Smooth muscle cell (in vitro differentiated cells): Measurements from ENCODE around the gene MZT1. TPM values are rescaled to one million over a fixed set of nuclear protein-coding genes. Genes with fewer than 3 reads are reported as not detected.
A peak's percentile ranks its signal among the peaks of the same experiment; 100 is the strongest.

ENCODE experiments used
- DNase-seq: peaks from one replicate; lab custom pipeline; 2025; ENCODE audit not compliant: unreplicated experiment; lab: John Stamatoyannopoulos, UW
- H2AFZ ChIP-seq: fragments of 200-600 bp; sonication (generic); 2 replicates; pipeline ENCODE4 v1.6.0; 2016; ENCODE audit warnings: antibody characterized with exemption, low read depth, mild to moderate bottlenecking
- H3F3A ChIP-seq: fragments of 200-600 bp; sonication (generic); 2 replicates; pipeline ENCODE4 v1.6.0; 2017; ENCODE audit warnings: antibody characterized with exemption, low read depth
- H3K27ac ChIP-seq: fragments of 200-600 bp; sonication (generic); 2 replicates; pipeline ENCODE4 v1.5.1; 2016; ENCODE audit warnings: low read depth, mild to moderate bottlenecking
- H3K27me3 ChIP-seq: fragments of 200-600 bp; sonication (generic); 2 replicates; pipeline ENCODE4 v1.6.1; 2016; ENCODE audit warnings: low read depth, mild to moderate bottlenecking
- H3K36me3 ChIP-seq: fragments of 200-600 bp; sonication (generic); 2 replicates; pipeline ENCODE4 v1.5.1; 2016; ENCODE audit warnings: low read depth
- H3K4me1 ChIP-seq: fragments of 200-600 bp; sonication (generic); 2 replicates; pipeline ENCODE4 v1.5.1; 2016; ENCODE audit warnings: low read depth
- H3K4me2 ChIP-seq: fragments of 200-600 bp; sonication (generic); 2 replicates; pipeline ENCODE4 v1.6.0; 2016; ENCODE audit warnings: mild to moderate bottlenecking
- H3K4me3 ChIP-seq: fragments of 200-600 bp; sonication (generic); 2 replicates; pipeline ENCODE4 v1.5.1; 2016; ENCODE audit warnings: mild to moderate bottlenecking
- H3K79me2 ChIP-seq: fragments of 200-600 bp; sonication (generic); 2 replicates; pipeline ENCODE4 v1.6.0; 2016; ENCODE audit warnings: low read depth, mild to moderate bottlenecking
- H3K9ac ChIP-seq: fragments of 200-600 bp; sonication (generic); 2 replicates; pipeline ENCODE4 v1.6.0; 2016; ENCODE audit warnings: low read depth
- H3K9me3 ChIP-seq: fragments of 200-600 bp; sonication (generic); replicated peaks from 2 replicates; pipeline ENCODE4 v1.5.1; 2016; ENCODE audit warnings: low read depth
- H4K20me1 ChIP-seq: fragments of 200-600 bp; sonication (generic); 2 replicates; pipeline ENCODE4 v1.6.0; 2016; ENCODE audit warnings: low read depth
- WGBS: methylation state at CpG from one replicate; pipeline ENCODE4 v1.1.7; 2016; ENCODE audit warnings: low lambda C conversion rate; 5-methylcytosine and 5-hydroxymethylcytosine counted together
- polyA plus RNA-seq: library from polyadenylated mRNA; unstranded; fragments of >200 nt; fragmentation: Nextera tagmentation; extraction: Ambion mirVana; gene quantifications from 2 replicates; pipeline ENCODE4 v1.2.1, GENCODE V29; 2016
- total RNA-seq: library from RNA; depleted of rRNA; stranded (reverse); fragments of >200 nt; gene quantifications from 2 replicates; pipeline ENCODE4 v1.2.3, GENCODE V29; 2014
- TF ChIP-seq, protein P1 (sequence below): fragments of 200-600 bp; sonication (generic); IDR thresholded peaks from 2 replicates; pipeline ENCODE4 v1.5.1; 2017; ENCODE audit warnings: borderline replicate concordance, mild to moderate bottlenecking, antibody characterized with exemption; ENCODE audit not compliant: insufficient read depth, poor library complexity, severe bottlenecking

Gene MZT1
- total and polyA plus RNA-seq, 2 experiments from 2014 or later: 10.3 to 16.8 TPM

DNA sequence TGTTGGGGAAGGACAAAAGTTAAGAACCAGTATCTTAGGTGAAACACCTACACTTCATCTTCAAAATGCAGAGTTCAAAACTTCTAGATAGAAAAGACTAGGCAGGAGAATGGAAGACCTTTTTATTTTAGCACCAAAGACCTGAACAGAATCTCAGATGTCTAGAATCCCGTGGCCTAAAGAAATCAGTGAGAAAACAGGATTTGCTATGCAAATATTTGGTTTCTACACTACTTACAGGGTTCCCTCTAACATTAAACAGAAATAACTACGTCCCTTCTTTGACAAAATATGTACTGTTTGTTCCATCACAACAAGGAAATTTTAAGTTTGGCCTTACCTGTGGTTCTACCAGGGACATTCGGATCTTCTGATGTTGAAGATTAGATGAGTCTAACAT is 32.8 kb upstream of the MZT1 start:
- Histone ChIP-seq H2AFZ (no peak overlapping the region), H3K4me1 (no peaks in the 10 kb centered on the region), H3K9ac (no peak overlapping the region), H3K9me3 (no peaks in the 10 kb centered on the region), H3K4me2 (no peak overlapping the region), H3K27ac (no peak overlapping the region), H4K20me1 (no peaks in the 10 kb centered on the region), H3K79me2 (no peaks in the 10 kb centered on the region), H3F3A (no peaks in the 10 kb centered on the region), H3K4me3 (no peak overlapping the region), H3K27me3 (no peaks in the 10 kb centered on the region), H3K36me3 (peaks cover 67% of the 10 kb centered on the region)
- no peak for DNase-seq
- TF ChIP-seq, protein P1, sequence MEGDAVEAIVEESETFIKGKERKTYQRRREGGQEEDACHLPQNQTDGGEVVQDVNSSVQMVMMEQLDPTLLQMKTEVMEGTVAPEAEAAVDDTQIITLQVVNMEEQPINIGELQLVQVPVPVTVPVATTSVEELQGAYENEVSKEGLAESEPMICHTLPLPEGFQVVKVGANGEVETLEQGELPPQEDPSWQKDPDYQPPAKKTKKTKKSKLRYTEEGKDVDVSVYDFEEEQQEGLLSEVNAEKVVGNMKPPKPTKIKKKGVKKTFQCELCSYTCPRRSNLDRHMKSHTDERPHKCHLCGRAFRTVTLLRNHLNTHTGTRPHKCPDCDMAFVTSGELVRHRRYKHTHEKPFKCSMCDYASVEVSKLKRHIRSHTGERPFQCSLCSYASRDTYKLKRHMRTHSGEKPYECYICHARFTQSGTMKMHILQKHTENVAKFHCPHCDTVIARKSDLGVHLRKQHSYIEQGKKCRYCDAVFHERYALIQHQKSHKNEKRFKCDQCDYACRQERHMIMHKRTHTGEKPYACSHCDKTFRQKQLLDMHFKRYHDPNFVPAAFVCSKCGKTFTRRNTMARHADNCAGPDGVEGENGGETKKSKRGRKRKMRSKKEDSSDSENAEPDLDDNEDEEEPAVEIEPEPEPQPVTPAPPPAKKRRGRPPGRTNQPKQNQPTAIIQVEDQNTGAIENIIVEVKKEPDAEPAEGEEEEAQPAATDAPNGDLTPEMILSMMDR: no peak
- 97% methylated on average over 3 of the region's 3 CpGs for WGBS

DNA sequence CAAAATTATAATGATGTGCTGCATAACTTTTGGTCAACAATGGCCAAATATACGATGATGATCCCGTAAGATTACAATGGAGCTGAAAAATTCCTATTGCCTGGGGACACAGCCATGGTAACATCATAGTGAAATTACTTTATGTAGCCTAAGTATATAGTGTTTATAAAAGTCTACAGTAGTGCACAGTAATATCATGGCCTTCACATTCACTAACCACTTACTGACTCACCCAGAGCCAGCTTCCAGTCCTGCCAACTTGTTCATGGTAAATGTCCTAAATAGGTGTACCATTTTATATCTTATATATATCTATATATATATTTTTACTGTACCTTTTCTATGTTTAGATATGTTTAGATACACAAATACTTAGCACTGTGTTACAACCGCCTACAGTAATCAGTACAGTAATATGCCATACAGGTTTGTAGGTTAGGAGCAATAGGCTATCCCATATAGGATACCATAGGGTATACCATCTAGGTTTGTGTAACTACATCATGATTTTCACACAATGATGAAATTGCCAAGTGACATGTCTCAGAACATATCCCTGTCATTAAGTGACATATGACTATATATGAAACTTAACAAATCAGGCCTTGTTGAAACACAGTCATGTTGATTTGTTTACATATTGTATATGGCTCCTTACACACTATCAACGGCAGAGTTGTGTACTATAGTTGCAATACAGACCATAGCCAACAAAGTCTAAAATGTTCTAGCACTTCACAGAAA is 30.5 kb upstream of the MZT1 start:
- no peak overlapping the region for H3K9ac ChIP-seq
- H4K20me1 ChIP-seq: no peaks in the 10 kb centered on the region
- no peaks in the 10 kb centered on the region for H3F3A ChIP-seq
- H3K4me2 ChIP-seq: no peak overlapping the region
- 73% methylated on average over 4 of the region's 4 CpGs for WGBS
- DNase-seq: no peak
- no peaks in the 10 kb centered on the region for H3K27me3 ChIP-seq
- TF ChIP-seq, protein P1: no peak
- peaks cover 53% of the 10 kb centered on the region for H3K36me3 ChIP-seq
- no peaks in the 10 kb centered on the region for H3K4me1 ChIP-seq
- H3K79me2 ChIP-seq: no peaks in the 10 kb centered on the region
- H3K9me3 ChIP-seq: no peaks in the 10 kb centered on the region
- H2AFZ ChIP-seq: no peak overlapping the region
- no peak overlapping the region for H3K4me3 ChIP-seq
- no peak overlapping the region for H3K27ac ChIP-seq

DNA sequence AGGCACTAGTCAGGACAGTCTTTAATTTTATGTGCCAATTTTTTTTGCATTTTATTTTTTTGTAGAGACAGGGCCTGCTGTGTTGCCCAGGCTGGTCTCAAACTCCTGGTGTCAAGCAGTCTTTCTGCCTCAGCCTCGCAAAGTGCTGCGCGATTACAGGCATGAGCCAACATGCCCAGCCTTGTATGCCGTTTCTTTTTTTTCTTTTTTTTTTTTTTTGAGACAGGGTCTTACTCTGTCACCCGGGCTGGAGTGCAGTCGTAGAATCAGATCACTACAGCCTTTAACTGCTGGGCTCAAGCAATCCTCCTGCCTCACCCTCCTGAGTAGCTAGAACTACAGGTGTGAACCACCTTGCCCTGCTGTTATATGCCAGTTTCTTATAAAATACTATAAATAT is 26.7 kb upstream of the MZT1 start:
- WGBS: 76% methylated on average over 6 of the region's 6 CpGs
- Histone ChIP-seq H3K9ac (no peak overlapping the region), H3K79me2 (no peaks in the 10 kb centered on the region), H3K4me3 (no peak overlapping the region), H3K27me3 (no peaks in the 10 kb centered on the region), H3F3A (no peaks in the 10 kb centered on the region), H3K27ac (peak overlapping the region; percentile 21), H3K4me2 (no peak overlapping the region), H3K4me1 (no peaks in the 10 kb centered on the region), H3K9me3 (no peaks in the 10 kb centered on the region), H4K20me1 (peaks cover 2% of the 10 kb centered on the region), H2AFZ (no peak overlapping the region), H3K36me3 (peaks cover 29% of the 10 kb centered on the region)
- TF ChIP-seq, protein P1: no peak
- no peak for DNase-seq

DNA sequence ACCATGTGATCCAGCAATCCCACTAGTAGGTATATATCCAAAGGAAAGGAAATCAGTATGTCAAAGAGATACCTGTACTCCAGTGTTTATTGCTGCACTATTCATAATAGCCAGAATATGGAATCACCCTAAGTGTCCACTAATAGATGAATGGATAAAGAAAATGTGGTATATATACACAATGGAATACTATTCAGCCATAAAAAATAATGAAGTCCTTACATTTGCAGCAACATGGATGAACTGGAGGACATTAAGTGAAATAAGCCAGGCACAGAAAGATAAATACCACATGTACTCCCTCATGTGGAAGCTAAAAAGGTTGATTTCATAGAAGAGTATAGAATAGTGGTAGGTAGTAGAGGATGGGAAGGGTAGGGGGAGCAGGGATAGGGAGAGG is 23.8 kb upstream of the MZT1 start:
- Histone ChIP-seq H3K9me3 (no peaks in the 10 kb centered on the region), H3K9ac (no peak overlapping the region), H4K20me1 (peaks cover 2% of the 10 kb centered on the region), H3K4me2 (no peak overlapping the region), H3K36me3 (peaks cover 25% of the 10 kb centered on the region), H3K79me2 (no peaks in the 10 kb centered on the region), H3K4me1 (no peaks in the 10 kb centered on the region), H3K4me3 (no peak overlapping the region), H3F3A (no peaks in the 10 kb centered on the region), H2AFZ (no peak overlapping the region), H3K27ac (no peak overlapping the region), H3K27me3 (no peaks in the 10 kb centered on the region)
- DNase-seq: no peak
- TF ChIP-seq, protein P1: no peak
